ENCODE measurements around the gene PCDH8. TPM values are rescaled to one million over a fixed set of nuclear protein-coding genes. Genes with fewer than 3 reads are reported as not detected.

The PCDH8 gene
- total RNA-seq, 4 donors from 2014 or later, result 0.27 TPM; not detected in 3

DNA sequence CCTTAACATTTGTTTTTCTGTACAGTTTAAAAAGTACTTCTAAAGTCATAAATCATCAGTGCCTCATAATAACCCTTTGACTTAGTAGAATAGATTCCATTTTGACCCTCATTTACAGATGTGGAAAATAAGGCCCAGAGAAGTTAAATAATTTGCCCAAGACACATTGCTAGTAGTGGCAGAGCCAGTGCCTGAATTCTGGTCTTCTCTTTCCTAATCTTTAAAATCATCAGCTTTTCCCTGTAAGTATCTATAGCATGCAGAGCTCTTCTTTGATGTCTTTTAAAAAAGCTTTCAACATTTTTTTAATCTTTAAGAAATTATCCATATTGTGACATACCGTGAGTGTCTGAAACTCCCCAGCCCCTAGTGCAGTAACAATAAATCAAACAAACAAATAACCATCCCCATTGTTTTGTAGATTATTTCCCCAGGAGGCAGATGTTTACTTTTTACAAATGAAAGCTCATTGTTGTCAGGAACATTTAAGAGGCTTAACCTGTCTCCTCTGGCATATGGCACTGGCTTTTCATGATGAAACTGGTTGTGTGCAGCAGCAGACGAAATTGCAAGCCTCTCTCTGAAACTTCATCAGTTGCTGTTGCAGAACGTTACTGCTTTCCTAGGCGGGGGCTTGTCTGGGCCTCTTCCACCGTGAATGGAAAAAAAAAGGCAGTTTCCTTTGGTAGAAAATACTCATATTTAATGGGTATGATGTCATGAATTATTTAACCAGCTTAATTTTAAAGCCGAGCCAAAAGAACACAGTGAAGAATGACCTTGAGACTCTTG, 31.7 kb upstream of the PCDH8 start:
- H3K36me3 ChIP-seq, result no peaks in the 10 kb centered on the region
- H3K27me3 ChIP-seq, result peaks cover 8% of the 10 kb centered on the region
- TF ChIP-seq EP300 (IDR thresholded peaks at IDR 0.05) (no peak), POLR2AphosphoS5 (IDR thresholded peaks at IDR 0.05) (no peak), POLR2A (IDR thresholded peaks at IDR 0.05) (no peak)
- TF ChIP-seq, protein P1, sequence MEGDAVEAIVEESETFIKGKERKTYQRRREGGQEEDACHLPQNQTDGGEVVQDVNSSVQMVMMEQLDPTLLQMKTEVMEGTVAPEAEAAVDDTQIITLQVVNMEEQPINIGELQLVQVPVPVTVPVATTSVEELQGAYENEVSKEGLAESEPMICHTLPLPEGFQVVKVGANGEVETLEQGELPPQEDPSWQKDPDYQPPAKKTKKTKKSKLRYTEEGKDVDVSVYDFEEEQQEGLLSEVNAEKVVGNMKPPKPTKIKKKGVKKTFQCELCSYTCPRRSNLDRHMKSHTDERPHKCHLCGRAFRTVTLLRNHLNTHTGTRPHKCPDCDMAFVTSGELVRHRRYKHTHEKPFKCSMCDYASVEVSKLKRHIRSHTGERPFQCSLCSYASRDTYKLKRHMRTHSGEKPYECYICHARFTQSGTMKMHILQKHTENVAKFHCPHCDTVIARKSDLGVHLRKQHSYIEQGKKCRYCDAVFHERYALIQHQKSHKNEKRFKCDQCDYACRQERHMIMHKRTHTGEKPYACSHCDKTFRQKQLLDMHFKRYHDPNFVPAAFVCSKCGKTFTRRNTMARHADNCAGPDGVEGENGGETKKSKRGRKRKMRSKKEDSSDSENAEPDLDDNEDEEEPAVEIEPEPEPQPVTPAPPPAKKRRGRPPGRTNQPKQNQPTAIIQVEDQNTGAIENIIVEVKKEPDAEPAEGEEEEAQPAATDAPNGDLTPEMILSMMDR (IDR thresholded peaks at IDR 0.05), result no peak
- peaks cover 0 to 17% (median 0%) of the 10 kb centered on the region in 3 donors for H3K9me3 ChIP-seq
- 19 to 21% methylated on average over 6 of the region's 6 CpGs for WGBS, 2 donors (ENCODE audit: low coverage in 1 of 2)
- no peak overlapping the region for H3K27ac ChIP-seq
- ATAC-seq, result no peak
- no peak overlapping the region for H3K4me3 ChIP-seq
- H3K4me1 ChIP-seq, result peaks cover 0 to 5% (median 0%) of the 10 kb centered on the region in 3 donors

DNA sequence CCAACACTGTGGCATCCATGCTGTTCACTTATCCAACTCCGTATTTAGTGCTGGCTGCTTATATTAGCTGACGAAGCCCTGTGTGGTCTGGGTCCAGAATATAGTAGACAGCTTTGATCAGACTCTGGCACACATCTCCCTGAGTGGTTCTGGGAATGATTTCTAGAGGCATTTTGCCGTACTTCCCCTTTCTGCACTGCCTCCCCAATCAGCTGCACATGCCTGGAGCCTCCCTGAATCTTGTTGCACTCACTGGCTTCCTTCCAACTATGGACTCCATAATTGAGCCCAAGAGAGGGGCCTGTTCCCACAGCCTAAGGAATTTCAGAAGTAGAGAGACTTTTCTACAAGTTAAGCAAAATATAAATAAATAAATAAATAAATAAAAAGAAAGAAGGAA, 30.4 kb upstream of the PCDH8 start:
- no peaks in the 10 kb centered on the region for H3K36me3 ChIP-seq
- ATAC-seq, result no peak
- H3K9me3 ChIP-seq, result peaks cover 0 to 30% (median 0%) of the 10 kb centered on the region in 3 donors
- peaks cover 8% of the 10 kb centered on the region for H3K27me3 ChIP-seq
- H3K27ac ChIP-seq, result no peak overlapping the region
- no peak for TF ChIP-seq POLR2A (IDR thresholded peaks at IDR 0.05)
- no peak overlapping the region for H3K4me3 ChIP-seq
- WGBS, 2 donors (ENCODE audit: low coverage in 1 of 2), result 30 to 38% methylated on average over 2 to 3 of the region's 3 CpGs
- H3K4me1 ChIP-seq, result peaks cover 0 to 5% (median 0%) of the 10 kb centered on the region in 3 donors

DNA sequence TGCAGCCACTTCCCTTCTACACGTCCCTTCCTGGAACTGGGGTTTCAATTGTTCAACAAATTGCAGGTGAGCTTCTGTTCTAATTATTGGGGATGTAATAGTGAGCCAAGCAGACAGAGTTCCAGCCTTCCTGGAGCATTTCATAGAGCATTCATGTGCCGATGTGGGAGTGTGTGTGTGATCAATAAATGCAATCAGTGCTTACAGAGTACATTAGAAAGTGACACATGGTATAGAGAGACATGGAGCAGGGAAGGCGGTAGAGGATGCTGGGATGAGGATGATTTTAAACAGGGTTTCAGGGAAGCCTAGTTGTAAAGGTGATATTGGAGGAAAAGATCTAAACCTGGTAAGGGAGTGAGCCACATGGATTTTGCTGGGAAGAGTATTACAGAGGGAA, 21.7 kb upstream of the PCDH8 start:
- no peak for ATAC-seq
- TF ChIP-seq POLR2A (IDR thresholded peaks at IDR 0.05) (no peak), POLR2AphosphoS5 (IDR thresholded peaks at IDR 0.05) (no peak)
- peaks cover 0 to 20% (median 0%) of the 10 kb centered on the region in 3 donors for H3K9me3 ChIP-seq
- no peaks in the 10 kb centered on the region for H3K36me3 ChIP-seq
- H3K4me3 ChIP-seq, result no peak overlapping the region
- WGBS, 2 donors (ENCODE audit: low coverage in 1 of 2), result 60 to 73% methylated on average over 2 to 3 of the region's 3 CpGs
- no peak overlapping the region for H3K27ac ChIP-seq
- no peaks in the 10 kb centered on the region for H3K4me1 ChIP-seq
- peaks cover 25% of the 10 kb centered on the region for H3K27me3 ChIP-seq

DNA sequence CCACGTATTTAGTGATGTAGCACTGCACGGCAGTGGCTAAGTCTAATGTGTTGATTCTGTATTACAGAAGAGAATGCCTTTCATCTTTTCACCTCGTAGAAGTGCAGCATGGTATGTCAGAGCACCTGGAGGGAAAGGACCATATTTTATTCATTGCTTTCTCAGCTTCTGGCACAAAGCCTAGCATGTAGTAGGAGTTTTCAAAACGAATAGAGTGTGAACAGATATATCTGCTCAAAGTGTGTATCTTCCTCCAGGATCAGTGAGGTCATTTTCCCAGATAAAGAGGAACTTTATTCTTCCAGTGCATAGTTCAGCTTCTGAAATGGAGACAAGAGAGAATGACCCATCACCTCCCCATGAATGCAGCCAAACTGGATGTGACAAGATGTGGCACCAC, 21.2 kb upstream of the PCDH8 start:
- Histone ChIP-seq H3K27ac (no peak overlapping the region), H3K27me3 (peaks cover 25% of the 10 kb centered on the region), H3K4me3 (no peak overlapping the region), H3K4me1 (no peaks in the 10 kb centered on the region), H3K9me3 (peaks cover 0 to 15% (median 0%) of the 10 kb centered on the region in 3 donors), H3K36me3 (no peaks in the 10 kb centered on the region)
- ATAC-seq, result no peak
- TF ChIP-seq EP300 (IDR thresholded peaks at IDR 0.05) (no peak), POLR2A (IDR thresholded peaks at IDR 0.05) (no peak), POLR2AphosphoS5 (IDR thresholded peaks at IDR 0.05) (no peak)
- TF ChIP-seq, protein P1 (IDR thresholded peaks at IDR 0.05), result no peak
- WGBS, 2 donors (ENCODE audit: low coverage in 1 of 2), result 56 to 60% methylated on average over 3 to 4 of the region's 4 CpGs

DNA sequence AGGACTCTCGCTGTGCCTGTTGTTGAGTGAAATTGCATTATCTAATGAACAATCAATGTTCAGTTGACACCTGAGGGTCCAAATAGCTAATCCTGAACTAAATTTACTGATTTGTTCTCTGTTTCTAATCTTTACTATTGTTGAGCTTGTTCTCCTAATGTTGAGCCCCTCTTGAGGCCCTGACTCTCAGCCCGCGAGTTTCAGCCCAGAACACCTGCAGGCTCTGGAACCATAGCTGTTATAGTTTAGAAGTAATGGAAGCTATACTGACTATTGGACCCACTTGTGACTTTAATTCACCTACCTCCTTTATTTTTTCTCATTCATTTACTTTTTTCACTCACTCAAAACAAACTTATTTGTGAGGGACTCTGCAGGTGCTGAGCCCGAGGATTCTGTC, 20.6 kb upstream of the PCDH8 start:
- Histone ChIP-seq H3K27me3 (peaks cover 25% of the 10 kb centered on the region), H3K27ac (no peak overlapping the region), H3K4me3 (no peak overlapping the region), H3K9me3 (peaks cover 0 to 9% (median 0%) of the 10 kb centered on the region in 3 donors), H3K4me1 (no peaks in the 10 kb centered on the region), H3K36me3 (no peaks in the 10 kb centered on the region)
- 86 to 93% methylated on average over 4 of the region's 4 CpGs for WGBS, 2 donors (ENCODE audit: low coverage in 1 of 2)
- no peak for TF ChIP-seq POLR2AphosphoS5 (IDR thresholded peaks at IDR 0.05)
- TF ChIP-seq EP300 (IDR thresholded peaks at IDR 0.05), result no peak
- no peak for TF ChIP-seq POLR2A (IDR thresholded peaks at IDR 0.05)
- TF ChIP-seq, protein P1 (IDR thresholded peaks at IDR 0.05), result no peak
- no peak for ATAC-seq

DNA sequence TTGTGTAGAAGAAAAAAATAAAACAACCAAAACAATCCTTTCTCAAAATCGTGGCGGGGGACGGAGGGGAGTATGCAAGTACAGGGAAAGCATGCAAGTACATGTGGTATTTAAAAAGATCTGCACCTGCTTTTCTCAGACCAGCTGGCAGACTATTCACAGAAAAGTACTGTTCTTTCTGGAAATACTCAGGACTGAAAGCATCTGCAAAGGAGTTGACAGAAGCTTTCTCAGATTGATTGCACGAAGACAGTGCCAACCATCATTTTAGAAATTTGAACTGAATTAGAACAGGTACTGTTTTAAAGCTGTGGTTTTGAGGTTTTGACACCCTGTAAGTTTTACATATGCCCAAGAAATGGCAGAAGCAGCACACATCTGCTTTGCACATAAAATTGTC, 19.8 kb upstream of the PCDH8 start:
- no peak for TF ChIP-seq POLR2AphosphoS5 (IDR thresholded peaks at IDR 0.05)
- H3K36me3 ChIP-seq, result no peaks in the 10 kb centered on the region
- WGBS, 2 donors (ENCODE audit: low coverage in 1 of 2), result 22 to 39% methylated on average over 3 to 4 of the region's 4 CpGs
- peaks cover 25% of the 10 kb centered on the region for H3K27me3 ChIP-seq
- H3K4me3 ChIP-seq, result no peak overlapping the region
- H3K9me3 ChIP-seq, result peaks cover 0 to under 1% (median 0%) of the 10 kb centered on the region in 3 donors
- no peak overlapping the region for H3K27ac ChIP-seq
- ATAC-seq, result no peak
- no peaks in the 10 kb centered on the region for H3K4me1 ChIP-seq

Measured in gastroesophageal sphincter (tissue), 4 donors.